Gastrocnemius medialis (tissue), 4 donors: ENCODE data around the gene KAZN. TPM values are rescaled to one million over a fixed set of nuclear protein-coding genes. Genes with fewer than 3 reads are reported as not detected.

Source experiments
- ATAC-seq, 2 donors: fragments of 150-250 bp; one replicate each; pipeline ENCODE4 v1.9.1; 2016
- DNase-seq, 2 donors: peaks; one replicate each; pipeline ENCODE4 v3.0.0-alpha.2; 2019
- H3K27ac ChIP-seq, 4 donors: fragments of 200-600 bp; sonication (generic); 1 replicate in 1 of 4; 2 replicates in 3 of 4; pipeline ENCODE4 v1.5.1; 2016 to 2018; ENCODE audit warnings: mild to moderate bottlenecking in 2 of 4, moderate library complexity in 1 of 4
- H3K27me3 ChIP-seq, 3 donors: fragments of 200-600 bp; sonication (generic) in 2 of 3; 1 replicate in 1 of 3; 2 replicates in 2 of 3; pipeline versions ENCODE4 v1.5.1 to v1.6.0; 2016 to 2019; ENCODE audit warnings: mild to moderate bottlenecking in 1 of 3, moderate library complexity in 1 of 3
- H3K36me3 ChIP-seq, 2 donors: fragments of 200-600 bp; sonication (generic) in 1 of 2; one replicate each; pipeline ENCODE4 v1.5.1; 2017 to 2018
- H3K4me1 ChIP-seq, 2 donors: fragments of 200-600 bp; sonication (generic) in 1 of 2; one replicate each; pipeline ENCODE4 v1.5.1; 2016 to 2017; ENCODE audit warnings: mild to moderate bottlenecking in 2 of 2
- H3K4me3 ChIP-seq, 4 donors: fragments of 200-600 bp; sonication (generic) in 3 of 4; 1 replicate in 1 of 4; 2 replicates in 3 of 4; pipeline ENCODE4 v1.5.1; 2016 to 2019; ENCODE audit warnings: mild to moderate bottlenecking in 2 of 4
- H3K9me3 ChIP-seq, 3 donors: fragments of 200-600 bp; sonication (generic) in 2 of 3; 1 replicate in 1 of 3; 2 replicates in 2 of 3; pipeline ENCODE4 v1.5.1; 2016 to 2019
- CTCF ChIP-seq, 5 experiments: fragments of 450-650 bp in 3 of 5; fragments of 200-600 bp in 2 of 5; sonication (generic) in 2 of 5; IDR thresholded peaks in 4 of 5; conservative IDR thresholded peaks in 1 of 5; 1 replicate in 4 of 5; 2 replicates in 1 of 5; pipeline ENCODE4 v1.5.1; 2016 to 2019; ENCODE audit warnings: antibody characterized with exemption in 5 of 5, mild to moderate bottlenecking in 3 of 5, moderate library complexity in 3 of 5
- POLR2A ChIP-seq, 2 donors: fragments of 450-650 bp; IDR thresholded peaks; one replicate each; pipeline ENCODE4 v1.6.1; 2017; ENCODE audit warnings: antibody characterized with exemption in 2 of 2, mild to moderate bottlenecking in 2 of 2, moderate library complexity in 2 of 2
- in situ Hi-C, 4 donors: fragments of 200-750 bp; cut with MboI; loops; one replicate each; pipeline versions ENCODE4 v1.15.0 to v1.8.0; 2017; ENCODE audit warnings: low sequenced_read_pairs in 4 of 4
- intact Hi-C: fragments of 100-400 bp; cut with DNase I; formaldehyde crosslinking; loops from one replicate; pipeline ENCODE4 v1.15.1; 2023; ENCODE audit warnings: low total_unique reads
- total RNA-seq, 4 donors: library from RNA; depleted of rRNA; stranded (reverse); fragments of >200 nt; gene quantifications; one replicate each; pipeline versions ENCODE4 v1.1.0 to v1.2.3, GENCODE V29; 2016

KAZN gene
- total RNA-seq, 4 donors from 2014 or later: 0.05 to 2.2 (median 1.00) TPM

DNA sequence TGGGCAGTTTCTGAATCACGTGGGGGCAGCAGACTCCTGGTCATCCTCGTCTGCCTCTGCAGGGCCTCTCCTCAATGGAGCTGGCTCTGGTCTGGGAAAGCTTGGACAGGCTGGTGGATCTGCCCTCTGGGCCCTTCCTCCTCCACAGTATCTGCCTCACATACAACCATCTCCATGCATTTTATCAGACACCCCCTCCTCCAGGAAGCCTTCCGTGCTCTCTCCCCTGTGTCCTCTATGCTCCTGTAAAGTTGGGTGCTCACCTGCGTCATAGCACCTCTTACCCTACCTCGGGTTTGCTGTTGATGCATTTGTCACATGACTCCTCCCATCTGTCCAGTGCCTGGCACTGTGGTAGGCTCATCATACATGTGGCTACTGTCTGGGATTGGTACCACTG, 459.3 kb downstream of the KAZN start:
- Histone ChIP-seq H3K27ac (no peak overlapping the region), H3K27me3 (no peaks in the 10 kb centered on the region), H3K4me1 (no peaks in the 10 kb centered on the region), H3K9me3 (no peaks in the 10 kb centered on the region), H3K4me3 (no peak overlapping the region), H3K36me3 (no peaks in the 10 kb centered on the region)
- in situ Hi-C loops (no loop called here), intact Hi-C loops (loop anchor here (1.0 kb wide), 1 partner anchor 22 kb away; no protein-coding TSS in a partner anchor)
- TF ChIP-seq POLR2A (IDR thresholded peaks at IDR 0.05): no peak
- no peak for TF ChIP-seq CTCF (IDR thresholded peaks at IDR 0.05 in 4 of 5, conservative IDR thresholded peaks at IDR 0.05 in 1 of 5)
- ATAC-seq: no peak
- DNase-seq: no peak

DNA sequence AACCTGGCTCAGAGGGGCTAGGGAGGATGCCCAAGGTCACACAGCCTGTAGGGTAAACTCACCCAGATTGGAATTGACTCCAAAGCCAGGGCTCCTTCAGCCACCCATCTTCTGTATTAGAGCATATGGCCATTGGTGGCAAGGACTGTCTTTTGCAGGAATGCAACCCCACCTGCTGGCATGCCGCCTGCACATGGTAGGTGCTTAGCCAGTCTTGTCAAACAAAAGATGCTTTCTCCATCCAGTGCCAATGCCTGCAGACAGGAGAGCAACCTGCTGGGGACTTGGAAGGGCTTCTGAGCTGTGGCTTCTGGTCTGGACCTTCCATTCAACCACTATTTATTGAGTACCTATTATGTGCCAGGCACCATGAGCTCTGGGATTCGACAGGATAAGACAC, 459.8 kb downstream of the KAZN start:
- Histone ChIP-seq H3K27me3 (no peaks in the 10 kb centered on the region), H3K4me3 (no peak overlapping the region), H3K27ac (no peak overlapping the region), H3K9me3 (no peaks in the 10 kb centered on the region), H3K4me1 (no peaks in the 10 kb centered on the region), H3K36me3 (no peaks in the 10 kb centered on the region)
- ATAC-seq: no peak
- DNase-seq: no peak
- intact Hi-C loops (loop anchor here (1.0 kb wide), 1 partner anchor 22 kb away; no protein-coding TSS in a partner anchor), in situ Hi-C loops (no loop called here)
- TF ChIP-seq CTCF (IDR thresholded peaks at IDR 0.05 in 4 of 5, conservative IDR thresholded peaks at IDR 0.05 in 1 of 5) (no peak), POLR2A (IDR thresholded peaks at IDR 0.05) (no peak)

GRCh38 chr1:15060104-15060503, 461.6 kb downstream of the KAZN start:
- H3K36me3 ChIP-seq: no peaks in the 10 kb centered on the region
- TF ChIP-seq CTCF (IDR thresholded peaks at IDR 0.05 in 4 of 5, conservative IDR thresholded peaks at IDR 0.05 in 1 of 5) (no peak), POLR2A (IDR thresholded peaks at IDR 0.05) (no peak)
- H3K27ac ChIP-seq: no peak overlapping the region
- H3K4me1 ChIP-seq: no peaks in the 10 kb centered on the region
- DNase-seq (no peak), ATAC-seq (no peak)
- no peaks in the 10 kb centered on the region for H3K27me3 ChIP-seq
- intact Hi-C loops: no loop called here
- in situ Hi-C loops: no loop called here
- no peaks in the 10 kb centered on the region for H3K9me3 ChIP-seq
- no peak overlapping the region for H3K4me3 ChIP-seq

- no peaks in the 10 kb centered on the region for H3K27me3 ChIP-seq
- no peaks in the 10 kb centered on the region for H3K4me1 ChIP-seq
- TF ChIP-seq CTCF (IDR thresholded peaks at IDR 0.05 in 4 of 5, conservative IDR thresholded peaks at IDR 0.05 in 1 of 5): no peak
- TF ChIP-seq POLR2A (IDR thresholded peaks at IDR 0.05): no peak
- H3K27ac ChIP-seq: no peak overlapping the region
- in situ Hi-C loops: no loop called here
- no peak overlapping the region for H3K4me3 ChIP-seq
- no peaks in the 10 kb centered on the region for H3K9me3 ChIP-seq
- intact Hi-C loops: no loop called here
- no peaks in the 10 kb centered on the region for H3K36me3 ChIP-seq
- DNase-seq (no peak), ATAC-seq (no peak)
Observed at GRCh38 chr1:15062479-15063099, 464.1 kb downstream of the KAZN start.

GRCh38 chr1:15063346-15063745, 464.9 kb downstream of the KAZN start:
- Histone ChIP-seq H3K27me3 (no peaks in the 10 kb centered on the region), H3K4me1 (no peaks in the 10 kb centered on the region), H3K9me3 (no peaks in the 10 kb centered on the region), H3K27ac (no peak overlapping the region), H3K36me3 (no peaks in the 10 kb centered on the region), H3K4me3 (no peak overlapping the region)
- no peak for ATAC-seq
- TF ChIP-seq CTCF (IDR thresholded peaks at IDR 0.05 in 4 of 5, conservative IDR thresholded peaks at IDR 0.05 in 1 of 5) (no peak), POLR2A (IDR thresholded peaks at IDR 0.05) (no peak)
- no peak for DNase-seq
- in situ Hi-C loops: no loop called here
- intact Hi-C loops: no loop called here
